NCI-H226 (cell line): ENCODE results near the gene RNF212.
"Not testable (repeated sequence)": the region's sequence is repeated elsewhere in the genome, so short reads cannot be mapped to it uniquely, and the experiment has no call there.

Source experiments
- DNase-seq: peaks from one replicate; pipeline ENCODE4 v3.0.0-alpha.2; 2015

The RNF212 gene, protein sequence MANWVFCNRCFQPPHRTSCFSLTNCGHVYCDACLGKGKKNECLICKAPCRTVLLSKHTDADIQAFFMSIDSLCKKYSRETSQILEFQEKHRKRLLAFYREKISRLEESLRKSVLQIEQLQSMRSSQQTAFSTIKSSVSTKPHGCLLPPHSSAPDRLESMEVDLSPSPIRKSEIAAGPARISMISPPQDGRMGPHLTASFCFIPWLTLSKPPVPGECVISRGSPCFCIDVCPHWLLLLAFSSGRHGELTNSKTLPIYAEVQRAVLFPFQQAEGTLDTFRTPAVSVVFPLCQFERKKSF

DNA sequence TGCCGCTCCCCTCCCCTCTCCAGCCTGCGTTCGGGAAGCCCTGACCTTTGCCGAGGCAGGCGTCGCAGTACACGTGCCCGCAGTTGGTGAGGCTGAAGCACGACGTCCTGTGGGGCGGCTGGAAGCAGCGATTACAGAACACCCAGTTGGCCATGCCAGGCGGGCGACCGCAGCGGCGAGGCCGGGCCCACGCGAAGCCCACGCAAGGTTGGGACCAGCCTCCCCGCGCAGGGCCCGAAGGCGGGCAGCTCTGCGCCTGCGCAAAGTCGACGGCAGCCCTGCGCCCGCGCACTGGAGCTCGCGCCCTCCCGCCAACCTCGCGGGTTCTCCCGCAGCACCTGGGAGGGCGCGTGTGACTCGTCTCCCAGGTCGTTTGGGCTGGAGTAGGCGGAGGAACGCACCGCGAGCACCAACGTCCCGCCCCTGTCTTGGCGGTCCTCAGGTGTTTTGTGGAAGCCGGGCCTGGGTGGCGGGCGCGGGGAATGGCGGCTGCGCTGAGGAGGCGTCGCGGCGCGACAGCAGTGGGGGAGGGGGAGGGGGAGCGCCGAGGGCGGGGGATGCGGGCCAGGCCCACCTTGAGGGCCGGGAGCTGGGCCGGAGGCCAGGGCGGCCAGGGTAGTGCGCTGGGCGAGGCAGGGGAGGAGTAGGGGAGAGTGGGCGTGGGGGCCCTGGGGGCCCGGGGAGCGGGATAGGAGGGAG is at the start of gene RNF212:
Gene RNF212, minus strand, starts transcription at position 254 of the 699 bp plus-strand sequence. Its CDS starts 100 bp downstream, at position 154.
- DNase-seq = no peak

DNA sequence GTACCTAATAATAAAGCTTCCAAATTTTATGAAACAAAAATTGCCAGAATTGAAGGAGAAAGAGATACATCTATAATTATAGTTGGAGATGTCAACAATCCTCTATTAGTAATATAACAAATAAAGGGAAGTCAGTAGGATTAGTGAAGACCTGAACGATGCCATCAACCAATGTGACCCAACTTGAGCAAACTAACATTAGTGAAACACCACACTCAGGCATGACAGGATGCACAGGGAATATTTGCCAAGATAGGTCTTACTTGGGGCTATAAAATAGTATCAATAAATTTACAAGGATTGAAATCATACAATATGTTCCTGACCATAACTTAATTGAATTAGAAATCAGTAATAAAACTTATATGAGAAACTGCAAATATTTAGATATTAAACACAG is 47.0 kb upstream of the RNF212 start:
- DNase-seq = no peak

DNA sequence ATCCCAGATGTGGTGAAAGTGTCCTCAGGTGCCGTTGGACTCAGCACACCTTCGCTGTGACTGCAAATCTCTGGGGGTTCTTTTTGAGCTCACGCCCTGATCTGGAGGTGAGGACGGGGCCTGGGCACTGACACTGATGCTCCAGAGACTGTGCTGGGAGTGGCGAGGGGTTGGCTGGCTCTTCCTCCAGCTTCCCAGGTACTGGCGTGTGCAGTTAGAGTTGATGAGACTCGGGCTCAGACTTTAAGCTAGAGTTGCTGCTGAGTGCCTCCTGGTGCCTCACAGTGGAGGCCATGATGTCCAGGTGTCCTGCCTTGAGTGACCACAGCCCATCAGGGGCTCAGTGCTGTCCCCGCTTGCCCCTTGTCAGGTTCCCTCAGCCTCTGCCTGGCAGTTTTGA is 42.7 kb upstream of the RNF212 start:
- DNase-seq = no peak

DNA sequence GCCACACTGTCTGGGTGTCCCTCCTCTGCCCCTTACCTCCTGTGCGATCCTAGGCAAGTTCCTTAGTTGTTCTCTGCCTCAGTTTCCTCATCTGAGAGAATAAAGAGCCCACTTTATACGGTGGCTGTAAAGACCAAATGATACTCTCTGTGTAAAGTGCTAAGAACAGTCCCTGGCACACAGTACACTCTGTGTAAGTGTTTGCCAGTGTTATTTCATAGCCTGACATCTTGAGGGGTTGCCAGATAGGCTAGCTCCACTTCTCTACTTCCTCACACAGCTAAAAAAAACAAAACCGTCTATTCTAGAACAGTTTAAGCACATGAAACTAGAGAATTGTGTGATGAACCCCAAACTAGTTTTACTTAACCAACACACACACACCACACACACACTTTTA is 42.0 kb upstream of the RNF212 start:
- DNase-seq = no peak

DNA sequence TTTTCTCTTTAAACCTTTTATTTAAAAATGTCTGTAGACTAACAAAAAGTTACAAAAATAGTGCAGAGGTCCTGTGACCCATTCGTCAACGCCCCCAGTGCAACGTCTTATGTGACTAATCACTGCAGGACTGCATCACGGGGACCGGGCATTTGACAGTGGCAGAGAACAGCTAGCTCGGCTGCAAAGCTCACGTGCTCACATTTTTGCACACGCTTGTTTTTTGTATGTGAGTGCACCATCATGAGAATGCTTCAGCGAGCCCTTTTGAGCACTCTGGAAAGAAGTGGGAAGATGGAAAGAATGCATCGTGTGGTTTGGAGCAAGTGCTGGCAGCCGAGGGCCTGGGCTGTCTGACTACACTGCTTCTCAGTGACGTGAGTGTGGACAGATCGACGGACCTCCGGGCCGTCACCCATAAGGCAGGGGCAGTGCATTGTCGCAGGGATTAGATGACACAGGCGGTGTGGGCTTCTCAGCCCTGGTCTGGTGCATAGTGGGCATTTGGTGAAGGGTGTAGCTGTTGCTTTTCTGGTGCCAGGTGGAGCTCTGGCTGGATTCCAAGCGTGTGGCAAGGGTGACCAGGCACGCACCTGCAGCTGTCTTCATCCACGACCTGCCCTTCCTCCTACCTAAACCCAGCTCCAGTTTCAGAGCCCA is 41.3 kb upstream of the RNF212 start:
- no peak for DNase-seq

DNA sequence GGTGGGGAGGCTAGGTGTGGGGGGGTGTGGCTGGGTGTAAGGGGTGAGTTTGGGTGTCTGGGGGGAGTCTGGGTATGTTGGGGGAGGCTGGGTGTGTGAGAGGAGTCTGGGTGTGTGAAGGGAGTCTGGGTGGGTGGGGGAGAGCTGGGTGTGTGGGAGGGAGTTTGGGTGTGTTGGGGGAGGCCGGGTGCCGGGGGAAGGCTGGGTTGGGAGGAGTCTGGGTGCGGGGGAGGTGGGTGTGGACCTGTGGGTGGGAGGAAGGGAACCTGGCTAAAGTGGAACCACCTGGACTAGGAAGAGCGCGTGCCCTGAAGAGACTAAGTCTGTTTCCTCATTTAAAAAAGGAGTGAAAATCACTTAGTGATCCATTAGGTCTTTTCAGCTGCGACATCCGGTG is 40.8 kb upstream of the RNF212 start:
- no peak for DNase-seq

DNA sequence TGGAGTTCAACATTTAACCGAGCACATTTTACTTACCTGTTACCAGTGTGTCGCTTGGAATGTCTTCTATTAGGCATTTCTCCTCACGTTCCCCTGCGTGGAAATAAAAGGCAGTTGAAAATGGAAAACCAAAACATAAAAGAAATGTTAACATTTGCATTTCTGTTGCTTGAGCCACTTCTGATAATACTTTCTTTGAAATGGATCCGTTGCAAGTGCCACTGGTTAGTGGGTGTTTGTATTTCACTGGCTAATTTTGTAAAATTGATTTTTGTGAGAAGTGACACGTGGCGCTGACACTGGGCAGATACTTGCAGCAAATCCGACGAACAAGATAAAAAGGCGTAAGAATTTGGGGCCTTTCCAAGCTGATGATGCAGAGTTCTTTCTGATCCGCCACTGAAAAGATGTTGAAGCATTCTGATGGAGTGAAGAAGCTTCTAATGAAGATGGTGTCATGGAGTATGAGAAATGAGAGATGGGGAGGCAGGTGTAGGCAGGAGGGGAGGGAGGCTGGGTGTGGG is 40.3 kb upstream of the RNF212 start:
- no peak for DNase-seq

DNA sequence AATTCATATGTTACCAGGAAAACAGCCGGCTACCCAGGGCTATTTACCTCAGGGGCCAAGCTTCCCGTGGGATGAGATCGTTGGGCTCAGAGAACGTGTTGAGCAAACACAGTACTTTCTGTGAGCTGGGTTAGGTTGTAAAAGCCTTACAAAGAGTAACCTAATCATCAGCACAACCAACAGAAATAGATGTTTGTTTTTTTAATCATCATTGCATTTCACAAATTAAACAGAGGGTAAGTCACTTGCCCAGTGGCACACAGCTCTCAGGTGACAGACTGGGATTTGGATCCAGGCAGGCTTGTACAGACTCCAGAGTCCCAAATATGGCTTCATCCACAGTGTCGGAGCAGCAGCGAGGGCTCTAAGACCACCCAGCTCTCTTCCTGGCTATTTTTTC is 38.9 kb upstream of the RNF212 start:
- DNase-seq = no peak

DNA sequence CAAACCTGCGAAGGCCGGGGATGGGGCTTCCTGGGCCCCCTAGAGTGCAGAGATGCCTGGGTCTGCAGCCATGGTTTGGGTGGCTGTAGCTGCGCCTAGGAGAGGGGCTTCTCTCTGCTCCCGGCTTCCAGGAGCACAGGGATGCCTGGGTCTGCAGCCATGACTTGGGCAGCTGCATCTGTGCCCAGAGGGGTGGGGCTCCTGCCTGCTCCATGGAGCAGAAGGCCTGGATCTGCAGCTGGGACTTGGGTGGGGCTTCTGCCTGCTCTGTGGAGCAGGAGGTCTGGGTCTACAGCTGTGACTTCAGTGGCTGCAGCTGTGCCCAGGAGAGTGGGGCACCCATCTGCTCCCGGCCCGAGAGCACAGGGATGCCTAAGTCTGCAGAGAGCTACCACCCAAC is 38.2 kb upstream of the RNF212 start:
- no peak for DNase-seq

DNA sequence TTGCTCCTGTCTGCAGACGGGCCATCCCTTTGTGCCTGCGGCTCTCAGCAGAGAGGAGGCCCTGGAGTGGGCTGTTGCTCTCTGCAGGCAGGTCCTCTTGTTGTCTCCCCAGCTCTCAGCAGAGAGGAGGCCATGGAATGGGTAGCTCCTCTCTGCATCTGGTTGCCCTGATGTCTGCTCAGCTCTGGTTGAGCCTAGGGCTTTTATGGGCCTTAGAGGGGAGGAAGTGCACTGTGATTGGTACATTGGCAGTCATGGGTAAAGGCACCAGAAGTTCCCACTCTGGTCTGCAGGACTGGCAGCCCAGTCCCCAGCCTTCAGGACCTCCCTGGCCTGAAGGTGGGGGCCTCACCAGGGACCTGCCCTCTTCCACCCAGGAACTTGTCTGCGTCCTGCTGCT is 37.5 kb upstream of the RNF212 start:
- DNase-seq = no peak

DNA sequence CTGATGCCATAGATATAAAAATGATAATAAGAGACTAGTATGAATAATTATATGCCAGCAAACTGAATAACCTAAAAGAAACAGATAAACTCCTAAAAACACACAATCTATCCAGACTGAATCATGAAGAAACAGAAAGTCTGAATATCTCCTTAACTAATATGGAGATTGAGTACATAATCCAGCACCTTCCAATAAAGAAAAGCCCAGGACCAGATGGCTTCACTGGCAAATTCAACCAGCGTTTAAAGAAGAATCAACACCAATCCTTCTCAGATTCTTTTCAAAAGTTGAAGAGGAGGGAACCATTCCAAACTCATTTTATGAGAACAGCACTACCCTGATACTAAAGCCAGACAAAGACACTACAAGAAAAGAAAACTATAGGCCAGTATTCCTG is 26.5 kb upstream of the RNF212 start:
- DNase-seq = no peak

DNA sequence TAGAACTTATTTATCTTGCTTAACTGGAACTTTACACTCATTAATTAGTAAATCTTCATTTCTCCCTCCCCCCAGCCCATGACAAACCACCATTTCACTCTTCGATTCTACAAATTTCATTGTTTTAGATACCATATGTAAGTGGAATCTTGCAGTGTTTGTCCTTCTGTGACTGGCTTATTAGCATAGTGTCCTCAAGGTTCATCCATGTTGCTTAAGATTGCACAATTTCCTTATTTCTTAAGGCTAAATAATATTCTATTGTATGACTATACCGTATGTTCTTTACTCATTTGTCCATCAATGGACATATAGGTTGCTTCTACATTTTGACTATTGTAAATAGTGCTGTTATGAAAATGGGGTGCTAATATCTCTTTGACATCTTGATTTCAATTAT is 24.5 kb upstream of the RNF212 start:
- DNase-seq = no peak

DNA sequence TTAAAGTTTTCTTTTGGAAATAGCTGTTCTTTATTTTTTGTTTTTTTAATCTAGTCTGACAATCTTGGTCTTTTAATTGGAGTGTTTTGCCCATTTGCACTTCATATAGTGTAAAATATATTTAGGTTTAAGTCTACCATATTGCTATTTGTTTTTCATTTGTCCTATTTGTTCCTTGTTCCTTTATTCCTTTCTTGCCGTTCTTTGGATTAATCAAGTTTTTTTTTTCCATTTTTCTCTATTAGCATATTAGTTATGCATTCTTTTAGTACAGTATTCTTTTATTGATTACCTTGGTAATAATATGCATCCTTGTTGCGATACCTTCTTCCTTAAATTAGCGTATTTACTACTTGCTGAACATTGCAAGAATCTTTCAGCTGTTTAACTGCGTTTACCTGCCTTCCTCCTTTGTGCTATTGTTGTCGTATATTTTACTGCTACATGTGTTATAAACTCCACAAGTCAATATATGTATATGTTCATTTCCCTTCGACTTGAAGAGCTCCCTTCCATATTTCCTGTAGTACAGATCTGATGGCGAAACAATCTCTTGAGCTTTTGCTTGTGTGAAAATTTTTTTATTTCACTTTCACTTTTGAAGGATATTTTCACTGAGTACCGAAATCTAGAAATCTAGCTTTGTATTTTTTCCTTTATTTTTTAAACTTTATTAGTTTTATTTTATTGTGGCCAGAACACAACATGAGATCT is 23.9 kb upstream of the RNF212 start:
- no peak for DNase-seq

DNA sequence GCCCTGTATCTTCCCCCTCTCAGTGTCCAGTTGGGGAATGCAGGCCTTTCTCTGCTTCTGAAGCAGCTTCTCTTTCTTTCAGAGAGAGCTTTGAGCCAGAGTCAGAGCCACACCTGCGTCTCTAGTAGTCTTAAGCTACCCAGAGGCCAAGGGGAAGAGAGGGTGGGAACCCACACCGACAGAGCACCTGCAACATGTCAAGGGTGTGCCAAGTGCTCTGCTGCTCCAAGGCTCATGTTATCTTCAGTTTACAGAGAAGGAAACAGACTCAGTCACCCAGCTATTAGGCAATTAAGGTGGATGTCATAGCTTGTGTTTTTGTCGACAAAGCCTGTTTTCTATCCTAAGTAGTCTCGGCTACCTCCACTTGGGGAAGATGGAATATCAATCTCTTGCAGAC is 22.7 kb upstream of the RNF212 start:
- DNase-seq = no peak

DNA sequence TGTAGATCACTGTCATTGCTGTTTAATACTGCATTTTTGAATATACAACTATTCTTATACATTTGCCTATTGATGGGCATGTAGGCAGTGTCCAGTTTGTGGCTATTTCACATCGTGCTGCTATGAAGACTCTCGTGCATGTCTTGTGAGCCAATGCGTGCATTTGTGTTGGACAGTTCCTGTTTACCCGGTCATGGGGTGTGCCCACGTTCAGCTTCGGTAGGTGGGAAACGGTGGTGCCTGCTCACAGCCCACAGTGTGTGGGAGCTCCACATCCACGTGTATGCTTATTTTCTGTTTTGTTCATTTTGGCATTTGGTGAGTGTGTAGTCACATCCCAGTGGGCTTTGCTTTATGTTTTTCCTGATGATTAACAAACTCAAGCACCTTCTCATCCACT is 19.7 kb upstream of the RNF212 start:
- no peak for DNase-seq

DNA sequence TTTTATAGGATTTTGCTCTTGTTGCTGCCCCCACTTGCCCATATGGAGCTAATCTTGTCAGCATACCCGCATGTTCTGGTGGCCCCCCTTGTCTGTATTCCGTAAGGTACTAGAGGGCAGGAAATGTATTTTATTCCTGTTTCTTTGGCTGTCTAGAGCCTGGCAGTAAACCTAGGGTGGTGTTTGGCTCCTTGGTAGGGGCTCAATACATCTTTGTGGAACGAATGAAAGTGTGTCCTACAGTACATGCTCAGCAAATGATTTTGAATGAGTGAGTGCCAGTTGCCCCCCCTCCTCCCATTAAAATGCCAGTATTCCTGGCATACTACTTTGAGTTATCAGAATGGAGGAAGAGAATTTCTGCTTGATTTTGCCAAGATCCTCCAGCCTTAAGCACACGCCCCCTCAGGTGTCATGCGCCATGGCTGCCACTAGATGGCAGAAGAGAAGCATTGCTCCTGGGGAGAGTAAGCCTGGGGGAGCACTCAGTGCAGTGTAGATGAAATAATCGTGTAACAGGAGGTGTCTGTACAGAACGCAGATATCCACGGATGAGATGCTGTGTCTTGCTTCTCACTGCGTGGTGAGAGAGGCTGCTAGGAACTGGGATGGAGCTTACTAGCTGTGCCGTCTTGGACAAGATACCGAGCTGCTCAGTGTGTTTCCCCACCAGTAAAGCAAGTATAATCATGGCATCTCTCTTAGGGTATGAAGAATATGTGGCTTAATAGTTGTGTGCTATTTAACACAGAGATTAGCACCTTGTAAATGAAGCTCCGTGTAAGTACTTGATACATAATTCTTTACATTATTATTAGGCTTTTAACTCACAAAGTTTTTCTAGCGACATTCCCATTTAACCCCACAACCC is 17.2 kb upstream of the RNF212 start:
- DNase-seq = peak; percentile 51

DNA sequence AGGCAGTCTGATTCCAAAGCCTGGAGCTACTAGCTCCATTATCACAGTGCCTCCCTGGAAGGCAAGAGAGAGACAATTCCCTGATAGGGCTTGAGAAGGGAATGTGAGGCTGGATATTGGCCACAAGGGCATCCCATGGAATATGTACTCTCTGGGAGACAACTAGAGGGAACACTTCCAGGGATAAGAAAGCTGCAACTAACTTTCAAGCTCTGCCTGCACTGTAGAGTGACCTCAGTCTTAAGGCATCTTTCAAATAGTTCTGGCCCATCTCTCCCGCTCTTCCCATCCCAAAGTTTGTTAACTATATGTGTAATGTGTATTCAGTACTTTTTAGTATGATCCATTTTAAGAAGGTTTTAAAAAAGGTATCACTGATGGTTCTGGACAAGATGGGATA is 13.1 kb upstream of the RNF212 start:
- peak; percentile 3 for DNase-seq

DNA sequence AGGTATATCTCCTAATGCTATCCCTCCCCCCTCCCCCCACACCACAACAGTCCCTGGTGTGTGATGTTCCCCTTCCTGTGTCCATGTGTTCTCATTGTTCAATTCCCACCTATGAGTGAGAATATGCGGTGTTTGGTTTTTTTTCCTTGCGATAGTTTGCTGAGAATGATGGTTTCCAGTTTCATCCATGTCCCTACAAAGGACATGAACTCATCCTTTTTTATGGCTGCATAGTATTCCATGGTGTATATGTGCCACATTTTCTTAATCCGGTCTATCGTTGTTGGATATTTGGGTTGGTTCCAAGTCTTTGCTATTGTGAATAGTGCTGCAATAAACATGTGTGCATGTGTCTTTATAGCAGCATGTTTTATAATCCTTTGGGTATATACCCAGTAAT is 12.1 kb upstream of the RNF212 start:
- DNase-seq = not testable (repeated sequence)

DNA sequence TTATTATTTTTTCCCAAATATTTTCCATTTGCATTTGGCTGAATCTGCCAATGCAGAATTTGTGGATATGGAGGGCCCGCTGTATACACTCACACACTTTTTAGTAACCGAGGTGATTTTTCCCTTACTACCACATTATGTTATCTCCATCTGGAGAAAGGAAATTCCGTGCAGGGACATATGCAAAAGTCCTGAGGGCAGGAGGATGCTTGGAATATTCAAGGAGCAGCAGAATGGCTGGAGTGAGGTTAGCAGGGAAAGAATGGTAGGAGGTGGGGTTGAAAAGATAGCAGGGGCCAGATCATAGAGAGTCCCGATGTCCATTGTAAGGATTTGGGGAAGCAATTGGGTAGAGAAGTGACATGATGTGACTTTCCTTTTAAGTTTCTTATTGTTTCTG is 11.5 kb upstream of the RNF212 start:
- no peak for DNase-seq

DNA sequence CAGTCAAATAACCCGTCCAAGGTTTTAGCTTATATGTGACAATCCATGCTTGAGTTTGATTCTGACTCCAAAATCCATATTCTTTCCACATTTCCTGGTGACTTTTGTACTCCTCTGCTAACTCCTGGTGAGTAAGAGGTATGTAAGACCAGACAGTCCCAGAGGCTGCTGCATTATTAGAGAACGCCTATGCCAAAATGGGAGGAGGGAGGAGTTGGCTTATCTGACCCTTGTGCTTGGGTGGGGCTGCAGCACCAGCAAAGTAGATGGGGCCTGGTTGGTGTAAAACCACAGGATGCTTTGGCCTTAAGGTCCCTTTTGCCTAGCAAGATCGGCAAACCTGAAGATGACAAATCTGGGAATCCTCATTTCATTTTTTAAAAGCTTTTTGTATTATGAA is 9.1 kb upstream of the RNF212 start:
- DNase-seq = no peak

DNA sequence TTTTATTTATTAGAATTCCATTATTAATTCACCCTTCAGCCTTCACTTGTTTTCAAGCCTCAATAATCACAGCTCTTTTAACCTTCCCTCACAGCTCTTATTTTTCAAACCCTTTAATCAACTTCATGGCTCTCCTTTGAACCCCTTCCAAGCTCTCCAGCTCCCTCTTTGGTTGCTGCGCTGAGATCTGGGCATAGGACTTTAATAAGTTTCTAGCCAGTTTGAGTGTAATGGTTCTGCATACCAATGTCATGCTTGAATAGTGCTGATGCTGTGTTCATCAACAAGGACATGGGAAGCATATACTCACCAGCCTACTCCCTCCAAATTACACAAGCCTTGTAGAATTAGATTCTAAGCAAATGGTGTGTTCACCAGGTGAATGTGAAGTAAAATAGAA is 3.5 kb upstream of the RNF212 start:
- DNase-seq = peak; percentile 24
